Measurements from ENCODE around the gene PUS1.

PUS1 gene

GRCh38 chr12:131903270-131904255, 25.5 kb upstream of the PUS1 start:
- H3K27ac ChIP-seq (ENCODE audit: insufficient read depth, low read length, poor library complexity, severe bottlenecking), result no peak overlapping the region
- H3K27me3 ChIP-seq (replicated peaks; ENCODE audit: control insufficient read depth, insufficient read depth, low read length, poor library complexity, severe bottlenecking), result no peaks in the 10 kb centered on the region
- H3K4me1 ChIP-seq (ENCODE audit: control insufficient read depth, insufficient read depth, low read length, poor library complexity, severe bottlenecking), result peaks cover 7% of the 10 kb centered on the region
- DNase-seq, result no peak
- H3K36me3 ChIP-seq (ENCODE audit: control insufficient read depth, insufficient read depth, low read length), result peaks cover 3% of the 10 kb centered on the region
- no peak overlapping the region for H3K4me3 ChIP-seq (ENCODE audit: insufficient read depth, low read depth, low read length, poor library complexity, severe bottlenecking)
- no peaks in the 10 kb centered on the region for H3K9me3 ChIP-seq (ENCODE audit: control insufficient read depth, low read length)

DNA sequence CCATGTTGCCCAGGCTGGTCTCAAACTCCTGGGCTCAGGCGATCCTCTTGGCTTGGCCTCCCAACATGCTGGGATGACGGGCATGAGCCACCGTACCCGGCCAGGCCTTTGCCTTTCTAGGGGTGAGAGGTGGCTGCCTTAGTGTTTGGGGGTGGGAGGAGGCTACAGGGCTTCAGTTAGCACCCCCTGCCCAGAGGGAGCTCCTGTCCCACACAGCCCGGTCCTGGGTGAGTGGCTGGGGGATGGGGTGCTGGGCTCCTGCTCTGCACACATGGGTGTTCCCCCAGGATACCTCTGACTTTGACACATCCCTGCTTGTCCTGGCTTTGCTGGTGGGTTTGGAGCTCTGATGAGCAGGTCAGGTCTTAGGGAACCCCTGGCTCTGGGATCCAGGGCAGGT, 24.7 kb upstream of the PUS1 start:
- H3K9me3 ChIP-seq (ENCODE audit: control insufficient read depth, low read length), result no peaks in the 10 kb centered on the region
- H3K27me3 ChIP-seq (replicated peaks; ENCODE audit: control insufficient read depth, insufficient read depth, low read length, poor library complexity, severe bottlenecking), result no peaks in the 10 kb centered on the region
- peaks cover 9% of the 10 kb centered on the region for H3K36me3 ChIP-seq (ENCODE audit: control insufficient read depth, insufficient read depth, low read length)
- no peak overlapping the region for H3K4me3 ChIP-seq (ENCODE audit: insufficient read depth, low read depth, low read length, poor library complexity, severe bottlenecking)
- H3K4me1 ChIP-seq (ENCODE audit: control insufficient read depth, insufficient read depth, low read length, poor library complexity, severe bottlenecking), result peaks cover 7% of the 10 kb centered on the region
- no peak for DNase-seq
- H3K27ac ChIP-seq (ENCODE audit: insufficient read depth, low read length, poor library complexity, severe bottlenecking), result no peak overlapping the region

DNA sequence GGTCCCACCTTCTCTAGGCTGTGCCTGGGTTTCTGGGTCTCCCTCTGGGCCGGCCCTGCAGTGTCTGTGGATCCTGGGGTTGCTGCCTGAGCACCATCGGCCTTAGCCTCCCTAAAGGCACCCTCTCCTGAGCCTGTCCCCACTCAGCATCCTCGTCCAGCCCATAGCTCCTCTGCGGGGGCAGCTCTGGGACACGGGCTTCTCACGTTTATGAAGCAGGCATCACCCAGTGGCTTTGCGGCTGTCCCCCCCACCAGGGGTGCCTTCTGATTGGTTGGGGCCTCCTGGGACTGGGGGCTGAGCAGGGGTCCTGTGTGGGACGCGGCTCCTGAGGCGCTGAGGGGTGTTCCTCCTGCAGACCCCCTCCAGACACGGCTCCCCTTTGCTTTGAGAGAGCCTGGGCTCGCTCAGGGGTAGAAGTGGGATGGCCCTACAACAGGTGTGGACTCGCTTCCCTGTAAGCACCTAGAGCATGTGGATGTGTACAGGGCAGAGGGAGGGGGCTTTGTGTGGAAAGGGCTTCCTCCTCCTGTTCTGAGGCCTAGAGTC, 23.9 kb upstream of the PUS1 start:
- Histone ChIP-seq H3K4me1 (ENCODE audit: control insufficient read depth, insufficient read depth, low read length, poor library complexity, severe bottlenecking) (peaks cover 7% of the 10 kb centered on the region), H3K27ac (ENCODE audit: insufficient read depth, low read length, poor library complexity, severe bottlenecking) (no peak overlapping the region), H3K36me3 (ENCODE audit: control insufficient read depth, insufficient read depth, low read length) (peaks cover 12% of the 10 kb centered on the region), H3K4me3 (ENCODE audit: insufficient read depth, low read depth, low read length, poor library complexity, severe bottlenecking) (no peak overlapping the region), H3K9me3 (ENCODE audit: control insufficient read depth, low read length) (no peaks in the 10 kb centered on the region), H3K27me3 (replicated peaks; ENCODE audit: control insufficient read depth, insufficient read depth, low read length, poor library complexity, severe bottlenecking) (no peaks in the 10 kb centered on the region)
- DNase-seq, result no peak

DNA sequence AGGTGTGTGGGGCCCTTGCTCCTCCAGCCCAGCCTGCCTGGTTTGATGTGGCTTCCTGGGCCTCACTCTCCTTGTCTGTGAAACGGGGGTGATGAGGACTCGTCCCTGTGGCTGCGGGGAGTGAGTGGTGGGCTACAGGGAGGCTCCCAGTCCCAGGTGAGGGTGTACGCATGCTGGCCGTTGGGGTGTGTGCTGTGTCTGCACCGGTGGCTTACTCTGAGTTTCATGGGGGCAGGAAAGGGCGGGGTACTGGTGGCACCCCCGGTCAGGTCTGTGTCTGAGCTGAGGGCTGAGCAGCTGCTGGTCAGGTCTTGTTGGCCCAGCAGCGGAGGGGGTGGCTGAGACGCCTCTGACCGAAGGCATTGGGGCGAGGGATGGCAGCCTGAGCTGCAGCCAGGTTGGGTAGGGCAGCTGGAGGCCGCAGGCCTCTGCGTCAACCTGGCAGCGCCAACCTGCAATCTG, 23.4 kb upstream of the PUS1 start:
- H3K36me3 ChIP-seq (ENCODE audit: control insufficient read depth, insufficient read depth, low read length), result peaks cover 17% of the 10 kb centered on the region
- H3K4me1 ChIP-seq (ENCODE audit: control insufficient read depth, insufficient read depth, low read length, poor library complexity, severe bottlenecking), result peaks cover 7% of the 10 kb centered on the region
- no peak overlapping the region for H3K4me3 ChIP-seq (ENCODE audit: insufficient read depth, low read depth, low read length, poor library complexity, severe bottlenecking)
- no peaks in the 10 kb centered on the region for H3K9me3 ChIP-seq (ENCODE audit: control insufficient read depth, low read length)
- no peak for DNase-seq
- H3K27me3 ChIP-seq (replicated peaks; ENCODE audit: control insufficient read depth, insufficient read depth, low read length, poor library complexity, severe bottlenecking), result no peaks in the 10 kb centered on the region
- H3K27ac ChIP-seq (ENCODE audit: insufficient read depth, low read length, poor library complexity, severe bottlenecking), result no peak overlapping the region

GRCh38 chr12:131907379-131908091, 21.5 kb upstream of the PUS1 start:
- DNase-seq, result no peak
- H3K27ac ChIP-seq (ENCODE audit: insufficient read depth, low read length, poor library complexity, severe bottlenecking), result no peak overlapping the region
- H3K4me3 ChIP-seq (ENCODE audit: insufficient read depth, low read depth, low read length, poor library complexity, severe bottlenecking), result no peak overlapping the region
- H3K27me3 ChIP-seq (replicated peaks; ENCODE audit: control insufficient read depth, insufficient read depth, low read length, poor library complexity, severe bottlenecking), result no peaks in the 10 kb centered on the region
- peaks cover 31% of the 10 kb centered on the region for H3K36me3 ChIP-seq (ENCODE audit: control insufficient read depth, insufficient read depth, low read length)
- peaks cover 7% of the 10 kb centered on the region for H3K4me1 ChIP-seq (ENCODE audit: control insufficient read depth, insufficient read depth, low read length, poor library complexity, severe bottlenecking)
- H3K9me3 ChIP-seq (ENCODE audit: control insufficient read depth, low read length), result no peaks in the 10 kb centered on the region

DNA sequence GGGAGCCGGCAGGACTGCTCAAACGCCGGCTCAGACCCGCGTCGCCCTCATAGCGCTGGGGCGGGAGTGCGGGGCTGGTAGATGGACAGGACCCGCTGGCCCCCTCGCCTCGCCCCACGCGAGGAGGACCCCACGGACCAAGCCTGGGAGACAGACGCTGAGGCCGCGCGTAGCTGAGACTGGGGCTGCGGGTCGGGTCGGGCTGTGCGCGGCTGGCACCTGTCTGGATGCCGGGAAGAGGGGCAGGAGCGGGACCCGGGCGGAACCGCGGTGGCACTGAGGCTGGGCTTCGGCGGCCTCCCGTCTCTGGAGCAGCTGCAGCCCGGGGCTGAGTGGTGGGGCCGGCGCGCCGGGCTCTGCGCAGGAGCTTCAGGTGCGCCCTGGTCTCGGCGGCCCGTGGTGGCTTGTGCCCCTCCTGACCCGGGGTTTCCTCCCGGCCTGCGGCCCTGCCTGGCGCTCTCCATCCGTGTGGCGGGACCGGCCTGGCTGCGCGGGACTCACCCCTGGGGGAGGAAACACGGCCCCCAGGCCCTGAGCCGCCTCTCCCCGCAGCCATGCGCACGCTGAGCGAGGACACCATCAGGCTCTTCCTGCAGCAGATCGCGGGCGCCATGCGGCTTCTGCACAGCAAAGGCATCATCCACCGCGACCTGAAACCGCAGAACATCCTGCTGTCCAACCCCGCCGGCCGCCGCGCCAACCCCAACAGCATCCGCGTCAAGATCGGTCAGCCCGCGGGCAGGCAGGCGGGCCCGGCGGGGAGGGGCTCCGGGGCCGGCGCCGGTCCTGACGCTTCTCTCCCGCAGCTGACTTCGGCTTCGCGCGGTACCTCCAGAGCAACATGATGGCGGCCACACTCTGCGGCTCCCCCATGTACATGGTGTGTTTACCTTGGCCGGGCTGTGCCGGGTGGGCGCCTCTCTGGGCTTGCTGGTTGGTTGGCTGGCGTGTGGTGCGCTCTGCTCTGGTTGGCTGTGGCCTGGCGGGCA, 20.7 kb upstream of the PUS1 start:
- Histone ChIP-seq H3K36me3 (ENCODE audit: control insufficient read depth, insufficient read depth, low read length) (peaks cover 34% of the 10 kb centered on the region), H3K9me3 (ENCODE audit: control insufficient read depth, low read length) (no peaks in the 10 kb centered on the region), H3K27me3 (replicated peaks; ENCODE audit: control insufficient read depth, insufficient read depth, low read length, poor library complexity, severe bottlenecking) (no peaks in the 10 kb centered on the region)

GRCh38 chr12:131909081-131909751, 19.9 kb upstream of the PUS1 start:
- Histone ChIP-seq H3K4me3 (ENCODE audit: insufficient read depth, low read depth, low read length, poor library complexity, severe bottlenecking) (no peak overlapping the region), H3K27me3 (replicated peaks; ENCODE audit: control insufficient read depth, insufficient read depth, low read length, poor library complexity, severe bottlenecking) (no peaks in the 10 kb centered on the region), H3K9me3 (ENCODE audit: control insufficient read depth, low read length) (no peaks in the 10 kb centered on the region), H3K27ac (ENCODE audit: insufficient read depth, low read length, poor library complexity, severe bottlenecking) (no peak overlapping the region), H3K36me3 (ENCODE audit: control insufficient read depth, insufficient read depth, low read length) (peaks cover 41% of the 10 kb centered on the region), H3K4me1 (ENCODE audit: control insufficient read depth, insufficient read depth, low read length, poor library complexity, severe bottlenecking) (peaks cover 7% of the 10 kb centered on the region)
- no peak for DNase-seq

More for the DNA sequence above, 20.7 kb upstream of the PUS1 start:
- Histone ChIP-seq H3K27ac (ENCODE audit: insufficient read depth, low read length, poor library complexity, severe bottlenecking) (no peak overlapping the region), H3K4me1 (ENCODE audit: control insufficient read depth, insufficient read depth, low read length, poor library complexity, severe bottlenecking) (peaks cover 7% of the 10 kb centered on the region), H3K4me3 (ENCODE audit: insufficient read depth, low read depth, low read length, poor library complexity, severe bottlenecking) (no peak overlapping the region)
- no peak for DNase-seq

GRCh38 chr12:131909752-131910219, 19.3 kb upstream of the PUS1 start:
- DNase-seq, result no peak
- no peaks in the 10 kb centered on the region for H3K9me3 ChIP-seq (ENCODE audit: control insufficient read depth, low read length)
- H3K4me1 ChIP-seq (ENCODE audit: control insufficient read depth, insufficient read depth, low read length, poor library complexity, severe bottlenecking), result peaks cover 7% of the 10 kb centered on the region
- H3K4me3 ChIP-seq (ENCODE audit: insufficient read depth, low read depth, low read length, poor library complexity, severe bottlenecking), result no peak overlapping the region
- no peak overlapping the region for H3K27ac ChIP-seq (ENCODE audit: insufficient read depth, low read length, poor library complexity, severe bottlenecking)
- peaks cover 47% of the 10 kb centered on the region for H3K36me3 ChIP-seq (ENCODE audit: control insufficient read depth, insufficient read depth, low read length)
- no peaks in the 10 kb centered on the region for H3K27me3 ChIP-seq (replicated peaks; ENCODE audit: control insufficient read depth, insufficient read depth, low read length, poor library complexity, severe bottlenecking)
